Retinal pigment epithelial cell (primary cell): ENCODE results near the gene FAM13A.

Experiments used
- DNase-seq: peaks from one replicate; pipeline ENCODE4 v3.0.0-alpha.2; 2010; ENCODE audit warnings: low read depth
- H3K4me3 ChIP-seq: 2 replicates; pipeline ENCODE4 v1.5.1; 2011; ENCODE audit warnings: mild to moderate bottlenecking, low read length, control low read depth, moderate library complexity
- CTCF ChIP-seq: conservative IDR thresholded peaks from 2 replicates; pipeline ENCODE4 v1.5.1; 2011; ENCODE audit warnings: low read depth, low read length, control low read depth, inconsistent platforms

The FAM13A gene

GRCh38 chr4:88752754-88753153, 304.2 kb downstream of the FAM13A start:
- TF ChIP-seq CTCF: no peak
- no peak for DNase-seq
- no peak overlapping the region for H3K4me3 ChIP-seq

- no peak overlapping the region for H3K4me3 ChIP-seq
- no peak for DNase-seq
- no peak for TF ChIP-seq CTCF
Measured at GRCh38 chr4:88752076-88752463, 304.9 kb downstream of the FAM13A start.

GRCh38 chr4:88751258-88752075, 305.5 kb downstream of the FAM13A start:
- H3K4me3 ChIP-seq: no peak overlapping the region
- peak; percentile 61 for DNase-seq
- no peak for TF ChIP-seq CTCF

- no peak for TF ChIP-seq CTCF
- no peak for DNase-seq
- no peak overlapping the region for H3K4me3 ChIP-seq
Measured at GRCh38 chr4:88750369-88750768, 306.6 kb downstream of the FAM13A start.

GRCh38 chr4:88747351-88747750, 309.6 kb downstream of the FAM13A start:
- no peak for DNase-seq
- H3K4me3 ChIP-seq: no peak overlapping the region
- TF ChIP-seq CTCF: no peak

GRCh38 chr4:88746206-88746605, 310.8 kb downstream of the FAM13A start:
- DNase-seq: no peak
- no peak overlapping the region for H3K4me3 ChIP-seq
- TF ChIP-seq CTCF: no peak

- H3K4me3 ChIP-seq: no peak overlapping the region
- TF ChIP-seq CTCF: no peak
- DNase-seq: no peak
Measured at GRCh38 chr4:88745581-88746163, 311.3 kb downstream of the FAM13A start.
